Measurements from ENCODE around the gene LYSMD2.
"Not testable (repeated sequence)": the region's sequence is repeated elsewhere in the genome, so short reads cannot be mapped to it uniquely, and the experiment has no call there.

LYSMD2 gene

GRCh38 chr15:51737522-51738305 is at the start of gene LYSMD2:
LYSMD2 (minus strand) TSS chr15:51737655; CDS start chr15:51737622, 33 bp downstream.
- no peak for DNase-seq (ENCODE audit: low read depth)
- peak within 1 kb of the TSS; percentile 60 for H3K4me3 ChIP-seq (ENCODE audit: low read depth, low read length)

GRCh38 chr15:51787130-51787529 is 49.7 kb upstream of the LYSMD2 start:
- not testable (repeated sequence) for H3K4me3 ChIP-seq (ENCODE audit: low read depth, low read length); DNase-seq (ENCODE audit: low read depth)

GRCh38 chr15:51783967-51784366 is 46.5 kb upstream of the LYSMD2 start:
- no peak overlapping the region for H3K4me3 ChIP-seq (ENCODE audit: low read depth, low read length)
- DNase-seq (ENCODE audit: low read depth): no peak

- no peak overlapping the region for H3K4me3 ChIP-seq (ENCODE audit: low read depth, low read length)
- no peak for DNase-seq (ENCODE audit: low read depth)
These were observed 45.0 kb upstream of the LYSMD2 start for GRCh38 chr15:51782357-51782896.

GRCh38 chr15:51781506-51781905 is 44.1 kb upstream of the LYSMD2 start:
- no peak for DNase-seq (ENCODE audit: low read depth)
- H3K4me3 ChIP-seq (ENCODE audit: low read depth, low read length): no peak overlapping the region

GRCh38 chr15:51780636-51781035 is 43.2 kb upstream of the LYSMD2 start:
- DNase-seq (ENCODE audit: low read depth): no peak
- H3K4me3 ChIP-seq (ENCODE audit: low read depth, low read length): no peak overlapping the region

- DNase-seq (ENCODE audit: low read depth): no peak
These were observed 39.6 kb upstream of the LYSMD2 start for GRCh38 chr15:51776952-51777569.

GRCh38 chr15:51775967-51776816 is 38.7 kb upstream of the LYSMD2 start:
- no peak overlapping the region for H3K4me3 ChIP-seq (ENCODE audit: low read depth, low read length)
- DNase-seq (ENCODE audit: low read depth): no peak

More at GRCh38 chr15:51776952-51777569, 39.6 kb upstream of the LYSMD2 start:
- H3K4me3 ChIP-seq (ENCODE audit: low read depth, low read length): no peak overlapping the region

GRCh38 chr15:51774916-51775315 is 37.5 kb upstream of the LYSMD2 start:
- DNase-seq (ENCODE audit: low read depth): no peak
- no peak overlapping the region for H3K4me3 ChIP-seq (ENCODE audit: low read depth, low read length)

GRCh38 chr15:51771773-51772172 is 34.3 kb upstream of the LYSMD2 start:
- no peak for DNase-seq (ENCODE audit: low read depth)
- H3K4me3 ChIP-seq (ENCODE audit: low read depth, low read length): no peak overlapping the region

GRCh38 chr15:51770902-51771301 is 33.4 kb upstream of the LYSMD2 start:
- no peak overlapping the region for H3K4me3 ChIP-seq (ENCODE audit: low read depth, low read length)

GRCh38 chr15:51768018-51768417 is 30.6 kb upstream of the LYSMD2 start:
- no peak for DNase-seq (ENCODE audit: low read depth)
- no peak overlapping the region for H3K4me3 ChIP-seq (ENCODE audit: low read depth, low read length)

More at GRCh38 chr15:51770902-51771301, 33.4 kb upstream of the LYSMD2 start:
- no peak for DNase-seq (ENCODE audit: low read depth)

- H3K4me3 ChIP-seq (ENCODE audit: low read depth, low read length): no peak overlapping the region
- no peak for DNase-seq (ENCODE audit: low read depth)
These were observed 28.9 kb upstream of the LYSMD2 start for GRCh38 chr15:51766341-51766740.

GRCh38 chr15:51765751-51766150 is 28.3 kb upstream of the LYSMD2 start:
- no peak overlapping the region for H3K4me3 ChIP-seq (ENCODE audit: low read depth, low read length)
- no peak for DNase-seq (ENCODE audit: low read depth)

GRCh38 chr15:51760805-51761204 is 23.4 kb upstream of the LYSMD2 start:
- no peak overlapping the region for H3K4me3 ChIP-seq (ENCODE audit: low read depth, low read length)
- no peak for DNase-seq (ENCODE audit: low read depth)

GRCh38 chr15:51759557-51760070 is 22.2 kb upstream of the LYSMD2 start:
- peak; percentile 96 for DNase-seq (ENCODE audit: low read depth)
- no peak overlapping the region for H3K4me3 ChIP-seq (ENCODE audit: low read depth, low read length)

- peak; percentile 92 for DNase-seq (ENCODE audit: low read depth)
- H3K4me3 ChIP-seq (ENCODE audit: low read depth, low read length): no peak overlapping the region
These were observed 21.2 kb upstream of the LYSMD2 start for GRCh38 chr15:51758645-51759044.

- no peak overlapping the region for H3K4me3 ChIP-seq (ENCODE audit: low read depth, low read length)
- DNase-seq (ENCODE audit: low read depth): no peak
These were observed 20.0 kb upstream of the LYSMD2 start for GRCh38 chr15:51757450-51757849.

GRCh38 chr15:51756482-51756881 is 19.0 kb upstream of the LYSMD2 start:
- DNase-seq (ENCODE audit: low read depth): no peak
- no peak overlapping the region for H3K4me3 ChIP-seq (ENCODE audit: low read depth, low read length)

GRCh38 chr15:51755790-51756189 is 18.3 kb upstream of the LYSMD2 start:
- DNase-seq (ENCODE audit: low read depth): no peak
- H3K4me3 ChIP-seq (ENCODE audit: low read depth, low read length): no peak overlapping the region
